ENCODE measurements around the gene SUCLG2. TPM values are rescaled to one million over a fixed set of nuclear protein-coding genes. Genes with fewer than 3 reads are reported as not detected.
A peak's percentile ranks its signal among the peaks of the same experiment; 100 is the strongest.

The SUCLG2 gene
- 1.3 TPM for total RNA-seq

GRCh38 chr3:67654099-67654843 is at the start of gene SUCLG2:
Gene SUCLG2 (minus strand): TSS chr3:67654612. CDS start chr3:67654586, 26 bp downstream.
- DNase-seq (ENCODE audit: low read depth in 2 of 3, low spot score in 2 of 3) = peak; percentile 59 to 62 (median 61)

GRCh38 chr3:67700596-67700995 is 46.2 kb upstream of the SUCLG2 start:
- DNase-seq (ENCODE audit: low read depth in 2 of 3, low spot score in 2 of 3) = no peak

GRCh38 chr3:67699882-67700281 is 45.5 kb upstream of the SUCLG2 start:
- no peak for DNase-seq (ENCODE audit: low read depth in 2 of 3, low spot score in 2 of 3)

- DNase-seq (ENCODE audit: low read depth in 2 of 3, low spot score in 2 of 3) = no peak
Measured at GRCh38 chr3:67692621-67693020, 38.2 kb upstream of the SUCLG2 start.

GRCh38 chr3:67691926-67692325 is 37.5 kb upstream of the SUCLG2 start:
- DNase-seq (ENCODE audit: low read depth in 2 of 3, low spot score in 2 of 3) = no peak

- DNase-seq (ENCODE audit: low read depth in 2 of 3, low spot score in 2 of 3) = no peak
Measured at GRCh38 chr3:67691207-67691606, 36.8 kb upstream of the SUCLG2 start.

GRCh38 chr3:67689806-67690205 is 35.4 kb upstream of the SUCLG2 start:
- no peak for DNase-seq (ENCODE audit: low read depth in 2 of 3, low spot score in 2 of 3)

- no peak for DNase-seq (ENCODE audit: low read depth in 2 of 3, low spot score in 2 of 3)
Measured at GRCh38 chr3:67688231-67688630, 33.8 kb upstream of the SUCLG2 start.

GRCh38 chr3:67686069-67686468 is 31.7 kb upstream of the SUCLG2 start:
- no peak for DNase-seq (ENCODE audit: low read depth in 2 of 3, low spot score in 2 of 3)

GRCh38 chr3:67685499-67685898 is 31.1 kb upstream of the SUCLG2 start:
- no peak for DNase-seq (ENCODE audit: low read depth in 2 of 3, low spot score in 2 of 3)

- no peak for DNase-seq (ENCODE audit: low read depth in 2 of 3, low spot score in 2 of 3)
Measured at GRCh38 chr3:67684211-67684610, 29.8 kb upstream of the SUCLG2 start.

GRCh38 chr3:67683522-67683921 is 29.1 kb upstream of the SUCLG2 start:
- DNase-seq (ENCODE audit: low read depth in 2 of 3, low spot score in 2 of 3) = no peak

GRCh38 chr3:67678665-67679064 is 24.3 kb upstream of the SUCLG2 start:
- no peak for DNase-seq (ENCODE audit: low read depth in 2 of 3, low spot score in 2 of 3)

- no peak for DNase-seq (ENCODE audit: low read depth in 2 of 3, low spot score in 2 of 3)
Measured at GRCh38 chr3:67674055-67674454, 19.6 kb upstream of the SUCLG2 start.

GRCh38 chr3:67662733-67663132 is 8.3 kb upstream of the SUCLG2 start:
- DNase-seq (ENCODE audit: low read depth in 2 of 3, low spot score in 2 of 3) = peak in 2 of 3 donors; percentile 12 to 18

GRCh38 chr3:67661089-67661488 is 6.7 kb upstream of the SUCLG2 start:
- no peak for DNase-seq (ENCODE audit: low read depth in 2 of 3, low spot score in 2 of 3)

GRCh38 chr3:67657192-67657591 is 2.8 kb upstream of the SUCLG2 start:
- DNase-seq (ENCODE audit: low read depth in 2 of 3, low spot score in 2 of 3) = peak in 1 of 3 donors; percentile 14

- DNase-seq (ENCODE audit: low read depth in 2 of 3, low spot score in 2 of 3) = no peak
Measured at GRCh38 chr3:67656614-67657013, 2.2 kb upstream of the SUCLG2 start.

- DNase-seq (ENCODE audit: low read depth in 2 of 3, low spot score in 2 of 3) = peak; percentile 52 to 96 (median 92)
Measured at GRCh38 chr3:67655364-67656121, 1.1 kb upstream of the SUCLG2 start.

- peak in 1 of 3 donors; percentile 17 for DNase-seq (ENCODE audit: low read depth in 2 of 3, low spot score in 2 of 3)
Measured at GRCh38 chr3:67654844-67655177, 399 bp upstream of the SUCLG2 start.

GRCh38 chr3:67653425-67654098 is 850 bp downstream of the SUCLG2 start:
- no peak for DNase-seq (ENCODE audit: low read depth in 2 of 3, low spot score in 2 of 3)

- DNase-seq (ENCODE audit: low read depth in 2 of 3, low spot score in 2 of 3) = no peak
Measured at GRCh38 chr3:67650084-67650483, 4.3 kb downstream of the SUCLG2 start.
